ENCODE results near the gene ZNF423. TPM values are rescaled to one million over a fixed set of nuclear protein-coding genes. Genes with fewer than 3 reads are reported as not detected.
"Not testable (repeated sequence)": the region's sequence is repeated elsewhere in the genome, so short reads cannot be mapped to it uniquely, and the experiment has no call there.

ZNF423 gene
- polyA plus RNA-seq, 1 experiment: 0.11 TPM

GRCh38 chr16:49514073-49514980, 341.6 kb downstream of the ZNF423 start:
- no peak for DNase-seq (ENCODE audit: low read depth, low spot score)
- POLR2A ChIA-PET: no interaction called here
- no peaks in the 10 kb centered on the region for H3K9me3 ChIP-seq (ENCODE audit: control insufficient read depth, insufficient read depth, low read length)
- no peaks in the 10 kb centered on the region for H3K27me3 ChIP-seq (ENCODE audit: control insufficient read depth, insufficient read depth, low read length)
- TF ChIP-seq CTCF (IDR thresholded peaks at IDR 0.05; ENCODE audit: low read depth, low read length): no peak
- H3K27ac ChIP-seq (ENCODE audit: low read depth, low read length): no peak overlapping the region
- CTCF ChIA-PET: no interaction called here
- H3K4me3 ChIP-seq (ENCODE audit: low read depth, low read length): no peak overlapping the region

GRCh38 chr16:49513040-49513439, 342.9 kb downstream of the ZNF423 start:
- Histone ChIP-seq H3K4me3 (ENCODE audit: low read depth, low read length) (no peak overlapping the region), H3K27ac (ENCODE audit: low read depth, low read length) (no peak overlapping the region), H3K27me3 (ENCODE audit: control insufficient read depth, insufficient read depth, low read length) (no peaks in the 10 kb centered on the region), H3K9me3 (ENCODE audit: control insufficient read depth, insufficient read depth, low read length) (no peaks in the 10 kb centered on the region)
- ChIA-PET POLR2A (no interaction called here), CTCF (no interaction called here)
- no peak for DNase-seq (ENCODE audit: low read depth, low spot score)
- no peak for TF ChIP-seq CTCF (IDR thresholded peaks at IDR 0.05; ENCODE audit: low read depth, low read length)

- Histone ChIP-seq H3K27ac (ENCODE audit: low read depth, low read length) (no peak overlapping the region), H3K4me3 (ENCODE audit: low read depth, low read length) (no peak overlapping the region), H3K9me3 (ENCODE audit: control insufficient read depth, insufficient read depth, low read length) (no peaks in the 10 kb centered on the region), H3K27me3 (ENCODE audit: control insufficient read depth, insufficient read depth, low read length) (no peaks in the 10 kb centered on the region)
- TF ChIP-seq CTCF (IDR thresholded peaks at IDR 0.05; ENCODE audit: low read depth, low read length): no peak
- ChIA-PET CTCF (no interaction called here), POLR2A (no interaction called here)
- no peak for DNase-seq (ENCODE audit: low read depth, low spot score)
Observed at GRCh38 chr16:49510654-49511305, 345.1 kb downstream of the ZNF423 start.

GRCh38 chr16:49510141-49510540, 345.8 kb downstream of the ZNF423 start:
- DNase-seq (ENCODE audit: low read depth, low spot score): no peak
- H3K9me3 ChIP-seq (ENCODE audit: control insufficient read depth, insufficient read depth, low read length): no peaks in the 10 kb centered on the region
- no peak for TF ChIP-seq CTCF (IDR thresholded peaks at IDR 0.05; ENCODE audit: low read depth, low read length)
- H3K27me3 ChIP-seq (ENCODE audit: control insufficient read depth, insufficient read depth, low read length): no peaks in the 10 kb centered on the region
- CTCF ChIA-PET: no interaction called here
- no peak overlapping the region for H3K4me3 ChIP-seq (ENCODE audit: low read depth, low read length)
- no peak overlapping the region for H3K27ac ChIP-seq (ENCODE audit: low read depth, low read length)
- POLR2A ChIA-PET: no interaction called here

GRCh38 chr16:49506058-49507013, 349.6 kb downstream of the ZNF423 start:
- POLR2A ChIA-PET; H3K4me3 ChIP-seq (ENCODE audit: low read depth, low read length); DNase-seq (ENCODE audit: low read depth, low spot score); CTCF ChIA-PET; H3K9me3 ChIP-seq (ENCODE audit: control insufficient read depth, insufficient read depth, low read length); H3K27me3 ChIP-seq (ENCODE audit: control insufficient read depth, insufficient read depth, low read length); H3K27ac ChIP-seq (ENCODE audit: low read depth, low read length): not testable (repeated sequence)
